ENCODE measurements around the gene FAM3C. TPM values are rescaled to one million over a fixed set of nuclear protein-coding genes. Genes with fewer than 3 reads are reported as not detected.

Gene FAM3C
- total RNA-seq, 2 experiments from 2014 or later = 40.7 to 41.0 TPM

GRCh38 chr7:121366852-121367431 is 29.2 kb downstream of the FAM3C start:
- Mint-ChIP-seq H3K36me3 (ENCODE audit: low read depth) (peaks cover 59% of the 10 kb centered on the region), H3K4me3 (no peak overlapping the region), H3K27me3 (no peaks in the 10 kb centered on the region), H3K27ac (no peak overlapping the region), H3K9me3 (no peaks in the 10 kb centered on the region), H3K4me1 (peaks cover 50% of the 10 kb centered on the region)
- ChIA-PET CTCF (interaction anchor here (0.6 to 4.8 kb wide), 26 partner anchors 9 to 628 kb away, joined by 3 to 84 read pairs (median 4); partner anchors contain the start of gene FAM3C), POLR2A (interaction anchor here (0.9 to 3.9 kb wide), 6 partner anchors 24 to 184 kb away, joined by 3 to 23 read pairs (median 6); partner anchors contain the start of gene FAM3C)
- DNase-seq = no peak

DNA sequence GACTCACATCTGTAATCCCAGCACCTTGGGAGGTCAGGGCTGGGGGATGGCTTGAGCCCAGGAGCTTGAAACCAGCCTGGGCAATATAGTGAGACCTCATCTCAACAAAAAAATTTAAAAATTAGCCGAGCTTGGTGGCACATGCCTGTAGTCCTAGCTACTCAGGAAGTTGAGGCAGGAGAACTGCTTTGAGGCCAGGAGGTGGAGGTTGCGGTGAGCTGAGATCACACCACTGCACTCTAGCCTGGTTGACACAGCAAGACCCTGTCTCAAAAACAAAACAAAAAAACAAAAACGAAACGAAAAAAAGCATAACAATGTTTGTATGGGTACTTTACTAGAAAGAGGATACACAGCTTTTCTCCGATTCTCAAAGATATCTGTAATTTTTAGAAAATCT is 35.5 kb downstream of the FAM3C start:
- Mint-ChIP-seq H3K27me3 (no peaks in the 10 kb centered on the region), H3K4me1 (peaks cover 6% of the 10 kb centered on the region), H3K27ac (no peak overlapping the region), H3K36me3 (ENCODE audit: low read depth) (peaks cover 44% of the 10 kb centered on the region), H3K4me3 (no peak overlapping the region), H3K9me3 (no peaks in the 10 kb centered on the region)
- ChIA-PET CTCF (no interaction called here), POLR2A (interaction anchor here (0.6 to 1.7 kb wide), 4 partner anchors 8 to 170 kb away, joined by 3 read pairs; no protein-coding TSS in a partner anchor)
- peak; percentile 27 for DNase-seq

- ChIA-PET POLR2A (interaction anchor here (1.1 kb wide), 1 partner anchor 31 kb away, joined by 3 read pairs; no protein-coding TSS in a partner anchor), CTCF (interaction anchor here (1.1 kb wide), 1 partner anchor 12 kb away, joined by 3 read pairs; no protein-coding TSS in a partner anchor)
- DNase-seq = no peak
- no peak overlapping the region for H3K27ac Mint-ChIP-seq
- H3K9me3 Mint-ChIP-seq = no peaks in the 10 kb centered on the region
- H3K36me3 Mint-ChIP-seq (ENCODE audit: low read depth) = peaks cover 34% of the 10 kb centered on the region
- no peaks in the 10 kb centered on the region for H3K27me3 Mint-ChIP-seq
- peaks cover 4% of the 10 kb centered on the region for H3K4me1 Mint-ChIP-seq
- H3K4me3 Mint-ChIP-seq = no peak overlapping the region
These were observed 40.5 kb downstream of the FAM3C start for GRCh38 chr7:121355574-121355973.

DNA sequence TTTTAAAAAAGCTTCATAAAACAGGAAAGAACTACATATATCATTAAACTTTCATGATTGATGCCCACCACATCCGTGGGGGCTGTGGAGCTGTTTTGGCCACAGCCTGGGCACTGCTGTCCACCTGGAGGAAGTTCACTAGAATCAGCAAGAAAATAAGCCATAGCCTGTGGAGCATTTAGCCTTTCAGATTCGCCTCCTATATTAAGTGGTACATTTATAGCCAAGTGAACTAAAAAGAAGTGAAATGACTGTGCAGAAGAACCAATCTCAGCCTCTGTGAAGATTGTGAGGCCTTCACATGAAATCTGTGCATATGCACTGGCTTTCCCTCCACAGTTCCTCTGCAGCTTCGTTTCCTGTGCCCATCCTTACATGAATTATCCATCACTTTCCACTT is 43.8 kb downstream of the FAM3C start:
- H3K4me3 Mint-ChIP-seq = no peak overlapping the region
- no peak overlapping the region for H3K27ac Mint-ChIP-seq
- no peaks in the 10 kb centered on the region for H3K9me3 Mint-ChIP-seq
- no peak for DNase-seq
- no peaks in the 10 kb centered on the region for H3K4me1 Mint-ChIP-seq
- H3K36me3 Mint-ChIP-seq (ENCODE audit: low read depth) = peaks cover 30% of the 10 kb centered on the region
- H3K27me3 Mint-ChIP-seq = no peaks in the 10 kb centered on the region
- POLR2A ChIA-PET = interaction anchor here (0.7 kb wide), 1 partner anchor 9 kb away, joined by 3 read pairs; no protein-coding TSS in a partner anchor
- CTCF ChIA-PET = interaction anchor here (0.9 to 2.3 kb wide), 6 partner anchors 14 to 642 kb away, joined by 3 to 5 read pairs (median 4); no protein-coding TSS in a partner anchor

DNA sequence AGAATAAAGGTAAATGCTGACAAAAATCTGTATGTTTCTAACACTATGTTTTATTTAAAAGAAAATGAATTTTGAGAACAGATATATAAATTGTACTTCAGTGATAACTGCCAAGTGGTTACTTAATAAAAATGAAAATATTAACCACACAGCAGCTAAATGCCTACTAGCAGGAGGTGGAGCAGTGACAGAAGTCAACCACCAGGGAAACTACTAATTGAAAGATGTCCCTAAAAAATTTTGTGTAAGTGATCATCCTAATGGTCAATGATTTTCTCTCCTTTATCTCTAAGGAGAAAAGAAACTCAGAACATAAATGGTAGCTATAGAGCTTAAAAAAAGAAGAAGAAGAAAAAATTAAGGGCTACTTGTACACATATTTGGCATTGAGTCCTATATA is 44.4 kb downstream of the FAM3C start:
- H3K27me3 Mint-ChIP-seq = no peaks in the 10 kb centered on the region

GRCh38 chr7:121344497-121344896 is 51.6 kb downstream of the FAM3C start:
- DNase-seq = no peak
- Mint-ChIP-seq H3K4me3 (no peak overlapping the region), H3K27ac (no peak overlapping the region), H3K9me3 (no peaks in the 10 kb centered on the region), H3K27me3 (no peaks in the 10 kb centered on the region), H3K4me1 (no peaks in the 10 kb centered on the region), H3K36me3 (ENCODE audit: low read depth) (peaks cover 38% of the 10 kb centered on the region)
- ChIA-PET POLR2A (no interaction called here), CTCF (no interaction called here)

More for the DNA sequence above, 44.4 kb downstream of the FAM3C start:
- Mint-ChIP-seq H3K4me3 (no peak overlapping the region), H3K27ac (no peak overlapping the region), H3K9me3 (no peaks in the 10 kb centered on the region), H3K36me3 (ENCODE audit: low read depth) (peaks cover 31% of the 10 kb centered on the region), H3K4me1 (no peaks in the 10 kb centered on the region)
- CTCF ChIA-PET = interaction anchor here (0.9 to 2.3 kb wide), 6 partner anchors 13 to 195 kb away, joined by 3 to 5 read pairs (median 4); no protein-coding TSS in a partner anchor
- DNase-seq = no peak
- POLR2A ChIA-PET = no interaction called here

DNA sequence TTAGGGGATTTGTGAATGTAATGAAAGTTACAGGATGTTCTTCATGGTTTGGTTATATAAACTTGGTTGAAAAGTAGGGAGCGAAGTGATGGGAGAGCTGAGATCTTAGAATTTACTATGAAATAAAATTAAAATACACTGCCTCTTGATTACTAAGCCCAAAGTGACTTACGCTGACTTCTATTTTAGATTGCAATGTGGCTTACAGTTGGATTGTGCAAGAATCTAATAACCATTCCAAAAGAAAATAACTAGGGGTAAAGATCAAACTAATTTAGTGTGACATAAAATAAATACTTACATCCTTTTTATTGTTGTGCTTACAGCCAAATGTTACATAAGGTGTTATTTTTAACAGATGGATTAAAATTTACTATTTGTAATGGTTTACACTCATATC is 52.0 kb downstream of the FAM3C start:
- ChIA-PET POLR2A (no interaction called here), CTCF (no interaction called here)
- no peaks in the 10 kb centered on the region for H3K9me3 Mint-ChIP-seq
- no peak overlapping the region for H3K4me3 Mint-ChIP-seq
- H3K4me1 Mint-ChIP-seq = no peaks in the 10 kb centered on the region
- peaks cover 38% of the 10 kb centered on the region for H3K36me3 Mint-ChIP-seq (ENCODE audit: low read depth)
- H3K27me3 Mint-ChIP-seq = no peaks in the 10 kb centered on the region
- no peak for DNase-seq
- no peak overlapping the region for H3K27ac Mint-ChIP-seq

GRCh38 chr7:121343302-121343701 is 52.8 kb downstream of the FAM3C start:
- CTCF ChIA-PET = no interaction called here
- H3K4me1 Mint-ChIP-seq = no peaks in the 10 kb centered on the region
- H3K9me3 Mint-ChIP-seq = no peaks in the 10 kb centered on the region
- DNase-seq = no peak
- H3K27me3 Mint-ChIP-seq = no peaks in the 10 kb centered on the region
- H3K27ac Mint-ChIP-seq = no peak overlapping the region
- H3K36me3 Mint-ChIP-seq (ENCODE audit: low read depth) = peaks cover 38% of the 10 kb centered on the region
- POLR2A ChIA-PET = no interaction called here
- no peak overlapping the region for H3K4me3 Mint-ChIP-seq

DNA sequence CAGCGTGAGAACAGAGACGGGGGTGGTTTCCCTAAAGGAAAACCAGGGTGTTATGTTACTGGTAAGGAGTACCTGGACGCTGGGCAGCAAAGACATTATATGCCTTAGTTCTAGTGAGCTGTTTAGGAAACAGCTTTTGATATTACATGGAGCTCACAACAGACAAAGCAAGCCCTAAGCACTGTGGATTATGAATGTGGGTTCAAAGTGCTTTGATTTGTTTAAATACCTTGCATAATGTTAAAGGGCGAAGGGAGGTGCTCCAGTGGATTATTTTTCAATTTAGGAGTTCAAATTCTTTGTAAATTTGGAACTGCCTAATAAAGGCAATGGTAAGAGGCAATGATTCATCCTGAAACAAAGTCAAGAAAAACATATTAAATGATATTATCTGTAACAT is 53.5 kb downstream of the FAM3C start:
- Mint-ChIP-seq H3K27me3 (no peaks in the 10 kb centered on the region), H3K4me3 (no peak overlapping the region), H3K9me3 (no peaks in the 10 kb centered on the region), H3K36me3 (ENCODE audit: low read depth) (peaks cover 38% of the 10 kb centered on the region), H3K27ac (no peak overlapping the region), H3K4me1 (no peaks in the 10 kb centered on the region)
- CTCF ChIA-PET = no interaction called here
- no peak for DNase-seq
- POLR2A ChIA-PET = no interaction called here

GRCh38 chr7:121341933-121342332 is 54.2 kb downstream of the FAM3C start:
- no peak for DNase-seq
- ChIA-PET CTCF (interaction anchor here (0.7 kb wide), 2 partner anchors 35 to 535 kb away, joined by 4 to 5 read pairs; no protein-coding TSS in a partner anchor), POLR2A (no interaction called here)
- H3K27me3 Mint-ChIP-seq = peaks cover under 1% of the 10 kb centered on the region
- peaks cover 32% of the 10 kb centered on the region for H3K36me3 Mint-ChIP-seq (ENCODE audit: low read depth)
- no peak overlapping the region for H3K4me3 Mint-ChIP-seq
- no peaks in the 10 kb centered on the region for H3K4me1 Mint-ChIP-seq
- no peak overlapping the region for H3K27ac Mint-ChIP-seq
- H3K9me3 Mint-ChIP-seq = no peaks in the 10 kb centered on the region

- CTCF ChIA-PET = interaction anchor here (1.0 kb wide), 1 partner anchor 12 kb away, joined by 3 read pairs; no protein-coding TSS in a partner anchor
- Mint-ChIP-seq H3K27me3 (peaks cover 21% of the 10 kb centered on the region), H3K4me1 (no peaks in the 10 kb centered on the region), H3K4me3 (no peak overlapping the region), H3K36me3 (ENCODE audit: low read depth) (peaks cover 17% of the 10 kb centered on the region), H3K9me3 (no peaks in the 10 kb centered on the region), H3K27ac (no peak overlapping the region)
- POLR2A ChIA-PET = no interaction called here
- no peak for DNase-seq
These were observed 57.0 kb downstream of the FAM3C start for GRCh38 chr7:121339082-121339481.

GRCh38 chr7:121337398-121337797 is 58.7 kb downstream of the FAM3C start:
- Mint-ChIP-seq H3K4me3 (no peak overlapping the region), H3K27me3 (peaks cover 24% of the 10 kb centered on the region), H3K9me3 (no peaks in the 10 kb centered on the region), H3K4me1 (no peaks in the 10 kb centered on the region), H3K36me3 (ENCODE audit: low read depth) (peaks cover 13% of the 10 kb centered on the region), H3K27ac (no peak overlapping the region)
- POLR2A ChIA-PET = no interaction called here
- DNase-seq = no peak
- CTCF ChIA-PET = no interaction called here

DNA sequence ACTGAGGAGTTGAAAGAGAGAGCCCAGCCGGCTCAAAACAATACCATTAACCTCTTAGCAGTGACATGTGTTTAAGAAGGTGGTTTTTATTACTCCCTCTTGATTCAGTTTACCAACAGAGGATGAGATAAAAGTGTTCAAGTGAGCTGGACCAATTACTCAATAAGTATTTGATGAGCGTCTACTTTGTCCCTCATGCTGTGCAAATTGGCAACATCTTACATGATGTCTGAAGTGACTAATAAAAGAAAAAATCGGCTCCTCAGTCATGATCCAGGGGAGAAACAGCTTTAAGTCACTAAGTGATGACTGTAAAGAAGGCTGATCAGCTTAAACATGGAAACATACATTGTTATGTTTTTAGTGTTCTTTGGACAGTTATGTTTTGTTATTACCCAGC is 59.5 kb downstream of the FAM3C start:
- Mint-ChIP-seq H3K9me3 (no peaks in the 10 kb centered on the region), H3K36me3 (ENCODE audit: low read depth) (peaks cover 5% of the 10 kb centered on the region), H3K4me3 (no peak overlapping the region), H3K4me1 (no peaks in the 10 kb centered on the region), H3K27me3 (peaks cover 28% of the 10 kb centered on the region), H3K27ac (no peak overlapping the region)
- ChIA-PET POLR2A (no interaction called here), CTCF (no interaction called here)
- no peak for DNase-seq

Data from activated CD4-positive, alpha-beta memory T cell treated with anti-CD3 and anti-CD28 coated beads, Interleukin-2, amount 10 ng/mL, durations not matched to agents 7 days and 5 days (primary cell).